Measurements from ENCODE around the gene PARP15. TPM values are rescaled to one million over a fixed set of nuclear protein-coding genes. Genes with fewer than 3 reads are reported as not detected.

The PARP15 gene
- polyA plus RNA-seq, 1 donor (not counting 4 experiments of a cell fraction or from before 2014, with no cell fraction given), result 0.25 TPM

GRCh38 chr3:122586773-122587485, 9.5 kb downstream of the PARP15 start:
- Histone ChIP-seq H3K9ac (ENCODE audit: control insufficient read depth, extremely low read depth, insufficient read depth, low read length) (no peak overlapping the region), H2AFZ (ENCODE audit: control insufficient read depth, low read length) (no peak overlapping the region), H4K20me1 (ENCODE audit: control insufficient read depth, extremely low read depth, insufficient read depth, low read length) (no peaks in the 10 kb centered on the region), H3K36me3 (ENCODE audit: control insufficient read depth in 2 of 2, extremely low read depth in 1 of 2, insufficient read depth in 2 of 2, low read length in 2 of 2) (no peaks in the 10 kb centered on the region), H3K4me2 (ENCODE audit: control insufficient read depth, extremely low read depth, insufficient read depth, low read depth, low read length) (no peak overlapping the region), H3K9me3 (ENCODE audit: control insufficient read depth, low read depth, low read length) (peaks cover 2% of the 10 kb centered on the region), H3K4me3 (ENCODE audit: control insufficient read depth in 2 of 3, extremely low read depth in 1 of 3, insufficient read depth in 2 of 3, low read depth in 1 of 3, low read length in 3 of 3) (no peak overlapping the region), H3K79me2 (ENCODE audit: control insufficient read depth, insufficient read depth, low read length) (no peaks in the 10 kb centered on the region), H3K27ac (ENCODE audit: control insufficient read depth, insufficient read depth, low read length) (no peak overlapping the region), H3K4me1 (ENCODE audit: control insufficient read depth, extremely low read depth, insufficient read depth, low read length) (no peaks in the 10 kb centered on the region), H3K9me1 (ENCODE audit: control insufficient read depth, extremely low read depth, insufficient read depth, low read length) (no peaks in the 10 kb centered on the region), H3K27me3 (ENCODE audit: control insufficient read depth, extremely low read depth, insufficient read depth, low read length) (no peaks in the 10 kb centered on the region)
- TF ChIP-seq EZH2 (IDR thresholded peaks at IDR 0.05; ENCODE audit: low read length) (no peak), CTCF (optimal IDR thresholded peaks at IDR 0.05 in 1 of 3, IDR thresholded peaks at IDR 0.05 in 1 of 3, conservative IDR thresholded peaks at IDR 0.05 in 1 of 3; ENCODE audit: extremely low read depth in 1 of 3, insufficient read depth in 2 of 3, low read length in 3 of 3) (no peak)
- DNase-seq (ENCODE audit: low read depth, low spot score) (no peak), FAIRE-seq (no peak)
- dilution Hi-C loops (cut with MboI; ENCODE audit: extremely low pct_ligation_motif_present, low sequenced_read_pairs), result no loop called here

- no peaks in the 10 kb centered on the region for H3K9me3 ChIP-seq (ENCODE audit: control insufficient read depth, low read depth, low read length)
- dilution Hi-C loops (cut with MboI; ENCODE audit: extremely low pct_ligation_motif_present, low sequenced_read_pairs), result no loop called here
- H3K9ac ChIP-seq (ENCODE audit: control insufficient read depth, extremely low read depth, insufficient read depth, low read length), result no peak overlapping the region
- no peak overlapping the region for H3K4me2 ChIP-seq (ENCODE audit: control insufficient read depth, extremely low read depth, insufficient read depth, low read depth, low read length)
- H3K27me3 ChIP-seq (ENCODE audit: control insufficient read depth, extremely low read depth, insufficient read depth, low read length), result no peaks in the 10 kb centered on the region
- H3K4me1 ChIP-seq (ENCODE audit: control insufficient read depth, extremely low read depth, insufficient read depth, low read length), result no peaks in the 10 kb centered on the region
- TF ChIP-seq CTCF (optimal IDR thresholded peaks at IDR 0.05 in 1 of 3, IDR thresholded peaks at IDR 0.05 in 1 of 3, conservative IDR thresholded peaks at IDR 0.05 in 1 of 3; ENCODE audit: extremely low read depth in 1 of 3, insufficient read depth in 2 of 3, low read length in 3 of 3), result no peak
- TF ChIP-seq EZH2 (IDR thresholded peaks at IDR 0.05; ENCODE audit: low read length), result no peak
- no peaks in the 10 kb centered on the region for H3K9me1 ChIP-seq (ENCODE audit: control insufficient read depth, extremely low read depth, insufficient read depth, low read length)
- H2AFZ ChIP-seq (ENCODE audit: control insufficient read depth, low read length), result no peak overlapping the region
- H3K36me3 ChIP-seq (ENCODE audit: control insufficient read depth in 2 of 2, extremely low read depth in 1 of 2, insufficient read depth in 2 of 2, low read length in 2 of 2), result no peaks in the 10 kb centered on the region
- no peak overlapping the region for H3K4me3 ChIP-seq (ENCODE audit: control insufficient read depth in 2 of 3, extremely low read depth in 1 of 3, insufficient read depth in 2 of 3, low read depth in 1 of 3, low read length in 3 of 3)
- DNase-seq (ENCODE audit: low read depth, low spot score), result no peak
- no peak overlapping the region for H3K27ac ChIP-seq (ENCODE audit: control insufficient read depth, insufficient read depth, low read length)
- H3K79me2 ChIP-seq (ENCODE audit: control insufficient read depth, insufficient read depth, low read length), result no peaks in the 10 kb centered on the region
- no peaks in the 10 kb centered on the region for H4K20me1 ChIP-seq (ENCODE audit: control insufficient read depth, extremely low read depth, insufficient read depth, low read length)
- FAIRE-seq, result no peak
Measured at GRCh38 chr3:122587572-122587971, 10.1 kb downstream of the PARP15 start.

All from keratinocyte (primary cell).